Measurements from ENCODE around the gene BRME1.

Gene BRME1

DNA sequence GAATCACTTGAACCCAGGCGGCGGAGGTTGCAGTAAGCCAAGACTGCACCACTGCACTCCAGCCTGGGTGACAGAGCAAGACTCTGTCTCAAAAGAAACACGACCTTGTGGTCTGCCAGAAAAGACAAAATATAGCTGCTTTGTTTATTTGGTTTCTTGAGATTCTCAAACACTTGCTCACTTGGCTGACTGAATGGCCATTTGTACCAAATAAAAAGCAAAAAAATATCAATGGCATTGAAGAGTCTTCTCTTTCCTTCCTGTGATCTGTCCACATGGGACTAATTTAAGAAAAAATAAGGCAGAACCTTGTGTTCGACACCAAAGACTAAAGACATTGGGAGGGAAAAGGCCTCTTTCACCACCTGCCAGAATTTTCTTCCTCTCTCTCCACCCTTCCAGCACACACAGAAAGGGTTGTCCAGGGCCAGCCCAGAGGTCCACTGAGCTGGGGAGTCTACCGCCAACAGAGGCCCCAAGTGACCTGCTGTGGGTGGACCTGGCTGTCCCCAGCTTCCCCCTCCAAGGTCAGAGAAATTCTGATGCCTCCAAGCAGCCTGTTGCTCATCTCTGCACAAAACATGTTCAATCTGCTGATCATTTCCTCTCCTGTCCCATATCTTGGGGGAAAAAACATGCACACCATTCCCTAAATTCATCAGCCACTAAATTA, 5.9 kb downstream of the BRME1 start:
- TF ChIP-seq HDGF (IDR thresholded peaks at IDR 0.05; ENCODE audit: borderline replicate concordance) (no peak), CTBP1 (IDR thresholded peaks at IDR 0.05; ENCODE audit: borderline replicate concordance) (no peak), FOXM1 (IDR thresholded peaks at IDR 0.05; ENCODE audit: borderline replicate concordance) (no peak), LEF1 (IDR thresholded peaks at IDR 0.05; ENCODE audit: borderline replicate concordance) (no peak), L3MBTL2 (conservative IDR thresholded peaks at IDR 0.05) (no peak), SP1 (IDR thresholded peaks at IDR 0.05) (no peak)
- TF ChIP-seq, protein P1, sequence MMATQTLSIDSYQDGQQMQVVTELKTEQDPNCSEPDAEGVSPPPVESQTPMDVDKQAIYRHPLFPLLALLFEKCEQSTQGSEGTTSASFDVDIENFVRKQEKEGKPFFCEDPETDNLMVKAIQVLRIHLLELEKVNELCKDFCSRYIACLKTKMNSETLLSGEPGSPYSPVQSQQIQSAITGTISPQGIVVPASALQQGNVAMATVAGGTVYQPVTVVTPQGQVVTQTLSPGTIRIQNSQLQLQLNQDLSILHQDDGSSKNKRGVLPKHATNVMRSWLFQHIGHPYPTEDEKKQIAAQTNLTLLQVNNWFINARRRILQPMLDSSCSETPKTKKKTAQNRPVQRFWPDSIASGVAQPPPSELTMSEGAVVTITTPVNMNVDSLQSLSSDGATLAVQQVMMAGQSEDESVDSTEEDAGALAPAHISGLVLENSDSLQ (IDR thresholded peaks at IDR 0.05): no peak
- ChIA-PET POLR2A (interaction anchor here (0.9 kb wide), 1 partner anchor 11 kb away, joined by 3 read pairs; no protein-coding TSS in a partner anchor), CTCF (interaction anchor here (0.6 to 0.8 kb wide), 2 partner anchors 159 to 182 kb away, joined by 3 read pairs; no protein-coding TSS in a partner anchor)
- no peak for DNase-seq (ENCODE audit: extremely low spot score)

DNA sequence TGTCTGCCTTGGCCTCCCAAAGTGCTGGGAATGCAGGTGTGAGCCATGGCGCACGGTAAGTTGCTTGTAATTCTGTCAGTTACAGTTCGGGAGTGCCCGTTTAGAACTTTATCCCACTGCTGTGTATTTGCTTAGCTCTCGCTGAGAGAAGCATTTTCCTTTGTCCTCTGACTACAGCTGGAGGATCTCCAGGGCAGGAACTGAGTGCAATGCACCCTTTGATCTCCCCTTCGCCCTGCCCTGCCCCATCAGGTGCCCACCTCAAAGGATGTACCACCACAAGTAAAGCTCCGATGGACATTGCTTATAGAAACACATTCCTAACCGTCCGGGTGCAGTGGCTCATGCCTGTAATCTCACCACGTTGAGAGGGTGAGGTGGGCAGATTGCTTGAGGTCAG, 6.5 kb downstream of the BRME1 start:
- ChIA-PET CTCF (no interaction called here), POLR2A (interaction anchor here (0.9 kb wide), 1 partner anchor 12 kb away, joined by 3 read pairs; no protein-coding TSS in a partner anchor)
- TF ChIP-seq FOXA1 (IDR thresholded peaks at IDR 0.05) (no peak), SP1 (IDR thresholded peaks at IDR 0.05) (no peak), HDGF (IDR thresholded peaks at IDR 0.05; ENCODE audit: borderline replicate concordance) (no peak), ARNT (IDR thresholded peaks at IDR 0.05) (no peak), ELF4 (IDR thresholded peaks at IDR 0.05) (no peak), CTBP1 (IDR thresholded peaks at IDR 0.05; ENCODE audit: borderline replicate concordance) (no peak), L3MBTL2 (conservative IDR thresholded peaks at IDR 0.05) (no peak)
- TF ChIP-seq, protein P1 (IDR thresholded peaks at IDR 0.05): no peak
- DNase-seq (ENCODE audit: extremely low spot score): no peak

DNA sequence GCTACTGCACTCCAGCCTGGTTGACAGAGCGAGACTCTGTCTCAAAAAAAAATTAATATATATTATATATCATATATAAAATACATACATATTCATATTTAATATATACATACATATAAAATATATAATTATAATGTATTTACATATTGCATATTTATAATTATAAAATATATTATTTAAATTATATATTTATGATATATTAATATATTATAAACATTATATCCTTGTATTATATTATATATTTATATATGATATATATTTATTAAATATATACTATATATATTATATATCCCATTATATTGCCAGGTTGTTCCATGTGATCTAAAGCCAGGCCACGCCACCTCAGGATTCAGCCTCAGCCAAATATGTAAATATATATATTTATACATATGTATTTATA, 9.7 kb downstream of the BRME1 start:
- no peak for TF ChIP-seq L3MBTL2 (conservative IDR thresholded peaks at IDR 0.05)
- no peak for TF ChIP-seq LEF1 (IDR thresholded peaks at IDR 0.05; ENCODE audit: borderline replicate concordance)
- no peak for TF ChIP-seq HDGF (IDR thresholded peaks at IDR 0.05; ENCODE audit: borderline replicate concordance)
- TF ChIP-seq BHLHE40 (IDR thresholded peaks at IDR 0.05; ENCODE audit: borderline replicate concordance): no peak
- TF ChIP-seq, protein P1 (IDR thresholded peaks at IDR 0.05): no peak
- no peak for TF ChIP-seq CTBP1 (IDR thresholded peaks at IDR 0.05; ENCODE audit: borderline replicate concordance)
- no peak for TF ChIP-seq ARNT (IDR thresholded peaks at IDR 0.05)
- no peak for TF ChIP-seq FOXK2 (IDR thresholded peaks at IDR 0.05)
- no peak for TF ChIP-seq FOXA1 (IDR thresholded peaks at IDR 0.05)
- TF ChIP-seq FOXM1 (IDR thresholded peaks at IDR 0.05; ENCODE audit: borderline replicate concordance): no peak
- ChIA-PET POLR2A (no interaction called here), CTCF (no interaction called here)
- DNase-seq (ENCODE audit: extremely low spot score): no peak

DNA sequence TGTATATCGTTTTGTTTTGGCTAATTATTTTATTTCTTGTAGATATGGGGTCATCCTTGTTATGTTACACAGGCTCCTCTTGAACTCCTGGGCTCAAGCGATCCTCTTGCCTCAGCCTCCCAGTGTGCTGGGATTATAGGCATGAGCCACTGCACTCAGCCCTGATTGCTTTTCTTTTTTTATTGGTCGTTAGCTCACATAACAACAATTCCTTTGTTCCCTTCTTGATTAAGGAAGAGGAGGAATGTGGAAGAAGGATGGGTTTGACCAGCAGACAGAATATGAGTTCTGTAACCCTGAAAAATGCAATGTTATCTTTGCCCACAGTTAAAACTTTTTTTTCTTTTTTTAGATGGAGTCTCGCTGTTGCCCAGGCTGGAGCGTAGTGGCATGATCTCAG, 11.4 kb downstream of the BRME1 start:
- no peak for DNase-seq (ENCODE audit: extremely low spot score)
- no peak for TF ChIP-seq FOXM1 (IDR thresholded peaks at IDR 0.05; ENCODE audit: borderline replicate concordance)
- ChIA-PET POLR2A (no interaction called here), CTCF (interaction anchor here (0.7 kb wide), 1 partner anchor 216 kb away, joined by 3 read pairs; no protein-coding TSS in a partner anchor)

DNA sequence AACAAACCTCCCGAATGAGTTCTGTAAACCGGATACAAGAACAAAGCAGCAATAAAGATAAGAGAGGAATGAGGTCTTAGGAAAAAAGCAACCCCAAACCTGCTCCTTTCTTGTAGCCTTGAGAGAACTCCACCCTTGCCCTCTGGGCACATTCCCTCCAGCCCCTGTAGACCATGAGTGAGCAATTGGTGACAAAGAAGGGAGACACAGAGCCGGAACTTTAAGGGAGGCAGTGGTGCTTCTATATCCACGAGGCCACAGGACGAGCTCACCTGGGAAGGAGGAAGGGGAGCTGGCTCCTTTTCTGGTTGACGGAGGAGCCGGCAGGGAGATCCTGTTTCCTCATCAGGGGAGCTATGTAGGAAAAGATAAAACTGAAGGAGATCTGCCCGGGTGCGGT, 13.0 kb downstream of the BRME1 start:
- no peak for TF ChIP-seq BHLHE40 (IDR thresholded peaks at IDR 0.05; ENCODE audit: borderline replicate concordance)
- TF ChIP-seq NFRKB (IDR thresholded peaks at IDR 0.05): no peak
- no peak for TF ChIP-seq LEF1 (IDR thresholded peaks at IDR 0.05; ENCODE audit: borderline replicate concordance)
- no peak for TF ChIP-seq FOXK2 (IDR thresholded peaks at IDR 0.05)
- TF ChIP-seq FOXM1 (IDR thresholded peaks at IDR 0.05; ENCODE audit: borderline replicate concordance): no peak
- no peak for TF ChIP-seq SP1 (IDR thresholded peaks at IDR 0.05)
- no peak for TF ChIP-seq HDGF (IDR thresholded peaks at IDR 0.05; ENCODE audit: borderline replicate concordance)
- no peak for TF ChIP-seq CTBP1 (IDR thresholded peaks at IDR 0.05; ENCODE audit: borderline replicate concordance)
- TF ChIP-seq ZNF384 (IDR thresholded peaks at IDR 0.05): no peak
- TF ChIP-seq, protein P1 (IDR thresholded peaks at IDR 0.05): no peak
- TF ChIP-seq FOXA1 (IDR thresholded peaks at IDR 0.05): no peak
- TF ChIP-seq ELF4 (IDR thresholded peaks at IDR 0.05): no peak
- no peak for TF ChIP-seq TARDBP (IDR thresholded peaks at IDR 0.05)
- TF ChIP-seq L3MBTL2 (conservative IDR thresholded peaks at IDR 0.05): no peak
- TF ChIP-seq ARNT (IDR thresholded peaks at IDR 0.05): no peak
- no peak for TF ChIP-seq SUZ12 (IDR thresholded peaks at IDR 0.05)
- ChIA-PET CTCF (no interaction called here), POLR2A (no interaction called here)
- DNase-seq (ENCODE audit: extremely low spot score): no peak

DNA sequence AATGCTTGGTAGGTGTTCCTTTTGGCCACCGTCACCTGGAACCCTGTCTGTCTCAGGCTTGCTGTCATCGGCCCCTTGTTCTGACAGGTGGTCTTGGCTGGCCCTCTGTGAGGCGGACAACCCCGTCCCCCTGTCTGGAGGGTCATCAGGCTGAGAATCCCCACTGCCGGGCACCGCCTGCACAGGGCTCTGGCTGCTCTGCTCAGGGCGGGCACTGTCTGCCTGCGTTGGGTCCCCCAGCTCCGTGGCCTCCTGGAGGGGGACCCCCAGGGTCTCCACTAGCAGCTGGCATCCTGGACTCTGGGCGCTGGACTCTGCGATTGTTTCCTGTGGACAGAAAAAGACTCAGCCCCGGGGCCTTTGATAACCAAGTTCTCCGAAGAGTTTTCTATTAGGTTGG, 15.8 kb downstream of the BRME1 start:
- POLR2A ChIA-PET: no interaction called here
- no peak for TF ChIP-seq FOXK2 (IDR thresholded peaks at IDR 0.05)
- TF ChIP-seq CTBP1 (IDR thresholded peaks at IDR 0.05; ENCODE audit: borderline replicate concordance): no peak
- TF ChIP-seq TARDBP (IDR thresholded peaks at IDR 0.05): no peak
- no peak for TF ChIP-seq L3MBTL2 (conservative IDR thresholded peaks at IDR 0.05)
- CTCF ChIA-PET: no interaction called here
- DNase-seq (ENCODE audit: extremely low spot score): no peak
